ENCODE results near the gene CX3CL1.

Gene CX3CL1

GRCh38 chr16:57403965-57404817 is 31.9 kb downstream of the CX3CL1 start, which contains the start of gene CCL17:
CCL17 (plus strand) TSS chr16:57404767; CDS start chr16:57413933, 9,166 bp downstream.
- no peak within 1 kb of the TSS for H3K27ac ChIP-seq (ENCODE audit: insufficient read depth, low read depth, low read length, poor library complexity, severe bottlenecking)
- 88 to 89% methylated on average over 17 of the region's 17 CpGs for WGBS, 2 experiments

DNA sequence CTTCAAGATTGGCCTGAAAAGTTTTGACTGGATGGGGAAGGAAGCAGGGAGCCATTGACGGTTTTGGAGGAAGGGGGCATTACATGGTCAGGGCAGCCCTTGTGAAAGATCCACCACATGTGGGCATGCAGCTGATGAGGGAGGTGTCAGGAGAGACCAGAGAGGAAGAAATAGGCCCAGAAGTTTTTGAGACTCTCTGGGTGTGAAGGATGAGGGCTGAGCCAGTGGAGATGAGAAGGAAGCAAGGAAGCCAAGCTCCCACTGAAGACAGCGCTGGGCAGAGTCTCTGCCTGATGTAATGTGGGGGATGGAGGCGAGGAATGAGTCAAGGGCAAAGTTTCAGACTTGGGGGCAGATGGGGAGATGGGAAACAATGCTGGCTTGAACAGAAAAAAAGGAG is 32.8 kb downstream of the CX3CL1 start:
- WGBS, 2 experiments, result 88 to 91% methylated on average over 3 of the region's 3 CpGs
- no peak overlapping the region for H3K27ac ChIP-seq (ENCODE audit: insufficient read depth, low read depth, low read length, poor library complexity, severe bottlenecking)
- H3K9me3 ChIP-seq (ENCODE audit: control insufficient read depth, low read length), result no peaks in the 10 kb centered on the region
- H3K4me3 ChIP-seq (ENCODE audit: insufficient read depth, low read depth, low read length), result no peak overlapping the region
- H3K36me3 ChIP-seq (ENCODE audit: control insufficient read depth, insufficient read depth, low read length), result no peaks in the 10 kb centered on the region
- H3K27me3 ChIP-seq (ENCODE audit: control insufficient read depth, insufficient read depth, low read length, poor library complexity, severe bottlenecking), result no peaks in the 10 kb centered on the region
- H3K4me1 ChIP-seq (ENCODE audit: control insufficient read depth, insufficient read depth, low read length), result peaks cover 6% of the 10 kb centered on the region

More at GRCh38 chr16:57403965-57404817, 31.9 kb downstream of the CX3CL1 start, which contains the start of gene CCL17:
- H3K36me3 ChIP-seq (ENCODE audit: control insufficient read depth, insufficient read depth, low read length), result no peaks in the 10 kb centered on the region
- peaks cover 6% of the 10 kb centered on the region for H3K4me1 ChIP-seq (ENCODE audit: control insufficient read depth, insufficient read depth, low read length)
- no peaks in the 10 kb centered on the region for H3K9me3 ChIP-seq (ENCODE audit: control insufficient read depth, low read length)
- no peak within 1 kb of the TSS for H3K4me3 ChIP-seq (ENCODE audit: insufficient read depth, low read depth, low read length)
- no peaks in the 10 kb centered on the region for H3K27me3 ChIP-seq (ENCODE audit: control insufficient read depth, insufficient read depth, low read length, poor library complexity, severe bottlenecking)

- no peak overlapping the region for H3K27ac ChIP-seq (ENCODE audit: insufficient read depth, low read depth, low read length, poor library complexity, severe bottlenecking)
- no peaks in the 10 kb centered on the region for H3K36me3 ChIP-seq (ENCODE audit: control insufficient read depth, insufficient read depth, low read length)
- no peak overlapping the region for H3K4me3 ChIP-seq (ENCODE audit: insufficient read depth, low read depth, low read length)
- no peaks in the 10 kb centered on the region for H3K27me3 ChIP-seq (ENCODE audit: control insufficient read depth, insufficient read depth, low read length, poor library complexity, severe bottlenecking)
- H3K9me3 ChIP-seq (ENCODE audit: control insufficient read depth, low read length), result no peaks in the 10 kb centered on the region
- WGBS, 2 experiments, result 88 to 92% methylated on average over 2 of the region's 2 CpGs
- H3K4me1 ChIP-seq (ENCODE audit: control insufficient read depth, insufficient read depth, low read length), result peaks cover 6% of the 10 kb centered on the region
These were observed 34.6 kb downstream of the CX3CL1 start for GRCh38 chr16:57406881-57407280.

GRCh38 chr16:57407521-57408353 is 35.4 kb downstream of the CX3CL1 start:
- Histone ChIP-seq H3K27me3 (ENCODE audit: control insufficient read depth, insufficient read depth, low read length, poor library complexity, severe bottlenecking) (no peaks in the 10 kb centered on the region), H3K9me3 (ENCODE audit: control insufficient read depth, low read length) (no peaks in the 10 kb centered on the region), H3K36me3 (ENCODE audit: control insufficient read depth, insufficient read depth, low read length) (no peaks in the 10 kb centered on the region), H3K4me1 (ENCODE audit: control insufficient read depth, insufficient read depth, low read length) (no peaks in the 10 kb centered on the region), H3K27ac (ENCODE audit: insufficient read depth, low read depth, low read length, poor library complexity, severe bottlenecking) (no peak overlapping the region), H3K4me3 (ENCODE audit: insufficient read depth, low read depth, low read length) (no peak overlapping the region)
- 88 to 89% methylated on average over 5 of the region's 5 CpGs for WGBS, 2 experiments

- H3K27me3 ChIP-seq (ENCODE audit: control insufficient read depth, insufficient read depth, low read length, poor library complexity, severe bottlenecking), result no peaks in the 10 kb centered on the region
- H3K4me1 ChIP-seq (ENCODE audit: control insufficient read depth, insufficient read depth, low read length), result no peaks in the 10 kb centered on the region
These were observed 36.8 kb downstream of the CX3CL1 start for GRCh38 chr16:57409065-57409464.

DNA sequence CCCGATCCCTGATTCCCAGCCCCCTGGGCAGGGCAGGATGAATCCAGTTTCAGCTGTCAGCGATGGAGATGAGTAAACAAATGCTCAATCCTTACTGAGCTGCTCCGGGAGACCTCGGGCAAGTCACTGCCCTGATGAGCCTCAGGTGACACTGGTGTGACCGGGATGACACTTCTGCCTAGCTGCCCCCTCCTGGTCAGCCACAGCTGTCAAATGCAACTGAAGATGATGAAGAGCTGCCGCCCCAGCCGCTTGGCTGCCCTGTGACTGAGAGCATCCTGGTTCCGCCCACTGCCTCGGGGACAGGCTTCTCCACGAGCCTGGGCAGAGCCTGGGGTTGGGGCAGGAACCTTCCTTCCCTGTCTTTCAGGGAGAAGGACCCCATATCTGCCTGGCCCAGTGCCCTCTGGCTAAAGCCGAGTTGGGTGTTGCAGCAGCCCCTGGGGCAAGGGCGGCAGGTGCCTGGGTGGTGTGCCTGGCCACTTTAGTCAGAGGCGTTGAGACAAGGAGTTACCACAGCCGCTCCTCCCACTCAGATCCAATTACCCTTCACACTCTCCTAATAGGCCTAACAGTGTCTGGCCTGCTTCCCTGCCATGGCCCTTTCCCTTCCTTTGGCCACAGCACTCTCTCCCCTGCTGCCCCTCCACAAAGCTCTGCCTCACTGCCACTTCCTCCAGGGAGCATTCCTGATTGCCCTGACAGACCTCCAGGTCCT is 37.7 kb downstream of the CX3CL1 start:
- 69 to 71% methylated on average over 14 of the region's 14 CpGs for WGBS, 2 experiments

More at GRCh38 chr16:57409065-57409464, 36.8 kb downstream of the CX3CL1 start:
- 93 to 97% methylated on average over 5 of the region's 5 CpGs for WGBS, 2 experiments
- no peaks in the 10 kb centered on the region for H3K9me3 ChIP-seq (ENCODE audit: control insufficient read depth, low read length)
- no peaks in the 10 kb centered on the region for H3K36me3 ChIP-seq (ENCODE audit: control insufficient read depth, insufficient read depth, low read length)
- no peak overlapping the region for H3K27ac ChIP-seq (ENCODE audit: insufficient read depth, low read depth, low read length, poor library complexity, severe bottlenecking)
- no peak overlapping the region for H3K4me3 ChIP-seq (ENCODE audit: insufficient read depth, low read depth, low read length)

DNA sequence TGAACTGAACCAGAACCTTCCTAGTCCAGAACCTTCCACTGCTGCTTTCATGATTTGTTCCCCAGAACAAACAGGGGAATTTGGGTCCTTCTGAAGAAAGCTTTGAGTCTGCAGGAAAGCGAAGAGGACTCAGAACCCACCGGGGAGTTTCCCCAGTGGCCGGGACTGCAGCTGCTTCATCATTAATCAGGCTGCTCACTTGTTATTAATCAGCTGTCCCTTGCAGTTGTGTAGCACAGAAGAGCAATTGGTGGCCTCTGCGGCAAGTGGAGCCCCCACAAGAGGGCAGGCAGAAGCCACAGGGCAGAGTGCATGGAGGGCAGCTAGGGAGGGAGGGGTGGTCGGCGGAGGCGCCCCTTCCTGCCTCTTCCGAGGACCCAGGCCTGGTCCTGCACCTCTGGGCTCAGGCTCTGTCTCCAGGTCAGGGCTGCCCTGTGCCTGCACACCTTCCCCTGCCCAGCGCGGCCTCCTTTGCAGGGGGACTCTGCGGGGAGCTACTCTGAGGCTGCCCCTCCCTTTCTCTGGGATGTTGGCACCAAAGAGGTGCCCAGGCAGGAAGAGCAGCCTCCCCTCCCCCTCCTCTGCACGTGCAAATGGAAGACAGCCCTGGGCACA is 39.2 kb downstream of the CX3CL1 start:
- Histone ChIP-seq H3K27me3 (ENCODE audit: control insufficient read depth, insufficient read depth, low read length, poor library complexity, severe bottlenecking) (no peaks in the 10 kb centered on the region), H3K4me1 (ENCODE audit: control insufficient read depth, insufficient read depth, low read length) (peaks cover 5% of the 10 kb centered on the region), H3K9me3 (ENCODE audit: control insufficient read depth, low read length) (no peaks in the 10 kb centered on the region), H3K27ac (ENCODE audit: insufficient read depth, low read depth, low read length, poor library complexity, severe bottlenecking) (no peak overlapping the region), H3K36me3 (ENCODE audit: control insufficient read depth, insufficient read depth, low read length) (no peaks in the 10 kb centered on the region), H3K4me3 (ENCODE audit: insufficient read depth, low read depth, low read length) (no peak overlapping the region)
- 82 to 84% methylated on average over 12 of the region's 12 CpGs for WGBS, 2 experiments

More for the DNA sequence above, 37.7 kb downstream of the CX3CL1 start:
- Histone ChIP-seq H3K27ac (ENCODE audit: insufficient read depth, low read depth, low read length, poor library complexity, severe bottlenecking) (no peak overlapping the region), H3K4me1 (ENCODE audit: control insufficient read depth, insufficient read depth, low read length) (no peaks in the 10 kb centered on the region), H3K4me3 (ENCODE audit: insufficient read depth, low read depth, low read length) (no peak overlapping the region), H3K9me3 (ENCODE audit: control insufficient read depth, low read length) (no peaks in the 10 kb centered on the region), H3K36me3 (ENCODE audit: control insufficient read depth, insufficient read depth, low read length) (no peaks in the 10 kb centered on the region), H3K27me3 (ENCODE audit: control insufficient read depth, insufficient read depth, low read length, poor library complexity, severe bottlenecking) (no peaks in the 10 kb centered on the region)

- Histone ChIP-seq H3K9me3 (ENCODE audit: control insufficient read depth, low read length) (no peaks in the 10 kb centered on the region), H3K27me3 (ENCODE audit: control insufficient read depth, insufficient read depth, low read length, poor library complexity, severe bottlenecking) (no peaks in the 10 kb centered on the region), H3K36me3 (ENCODE audit: control insufficient read depth, insufficient read depth, low read length) (no peaks in the 10 kb centered on the region), H3K27ac (ENCODE audit: insufficient read depth, low read depth, low read length, poor library complexity, severe bottlenecking) (no peak overlapping the region), H3K4me1 (ENCODE audit: control insufficient read depth, insufficient read depth, low read length) (peaks cover 11% of the 10 kb centered on the region), H3K4me3 (ENCODE audit: insufficient read depth, low read depth, low read length) (no peak overlapping the region)
- 94% methylated on average over 9 of the region's 9 CpGs for WGBS, 2 experiments
These were observed 40.3 kb downstream of the CX3CL1 start for GRCh38 chr16:57412584-57412983.

- Histone ChIP-seq H3K4me3 (ENCODE audit: insufficient read depth, low read depth, low read length) (no peak overlapping the region), H3K36me3 (ENCODE audit: control insufficient read depth, insufficient read depth, low read length) (no peaks in the 10 kb centered on the region), H3K4me1 (ENCODE audit: control insufficient read depth, insufficient read depth, low read length) (peaks cover 14% of the 10 kb centered on the region), H3K9me3 (ENCODE audit: control insufficient read depth, low read length) (no peaks in the 10 kb centered on the region), H3K27me3 (ENCODE audit: control insufficient read depth, insufficient read depth, low read length, poor library complexity, severe bottlenecking) (no peaks in the 10 kb centered on the region), H3K27ac (ENCODE audit: insufficient read depth, low read depth, low read length, poor library complexity, severe bottlenecking) (no peak overlapping the region)
- 92 to 95% methylated on average over 5 of the region's 5 CpGs for WGBS, 2 experiments
These were observed 41.0 kb downstream of the CX3CL1 start for GRCh38 chr16:57413301-57413730.

All from ectodermal cell (in vitro differentiated cells).